Glutamatergic neuron (in vitro differentiated cells): ENCODE measurements around the gene FXYD2. TPM values are rescaled to one million over a fixed set of nuclear protein-coding genes. Genes with fewer than 3 reads are reported as not detected.

Source experiments
- DNase-seq: peaks from one replicate; pipeline ENCODE4 v3.0.0; 2022
- H3K27ac Mint-ChIP-seq: one replicate; pipeline ENCODE4 v1.8.0; 2020; ENCODE audit warnings: mild to moderate bottlenecking, mixed read lengths, inconsistent platforms; ENCODE audit not compliant: unreplicated experiment
- H3K27me3 Mint-ChIP-seq: one replicate; pipeline ENCODE4 v1.8.0; 2020; ENCODE audit warnings: mild to moderate bottlenecking, moderate library complexity, mixed read lengths, inconsistent platforms; ENCODE audit not compliant: unreplicated experiment
- H3K36me3 Mint-ChIP-seq: one replicate; pipeline ENCODE4 v1.8.0; 2020; ENCODE audit warnings: mild to moderate bottlenecking, mixed read lengths, inconsistent platforms; ENCODE audit not compliant: unreplicated experiment
- H3K4me1 Mint-ChIP-seq: one replicate; pipeline ENCODE4 v1.8.0; 2020; ENCODE audit warnings: mild to moderate bottlenecking, low read depth, mixed read lengths, inconsistent platforms; ENCODE audit not compliant: unreplicated experiment
- H3K4me3 Mint-ChIP-seq: one replicate; pipeline ENCODE4 v1.8.0; 2020; ENCODE audit warnings: mild to moderate bottlenecking, mixed read lengths, inconsistent platforms; ENCODE audit not compliant: unreplicated experiment
- H3K9me3 Mint-ChIP-seq: one replicate; pipeline ENCODE4 v1.8.0; 2020; ENCODE audit warnings: mild to moderate bottlenecking, moderate library complexity, mixed read lengths, inconsistent platforms; ENCODE audit not compliant: unreplicated experiment
- CTCF ChIP-seq: fragments of 200-600 bp; sonication (generic); IDR thresholded peaks from one replicate; pipeline ENCODE4 v1.5.0; 2021; ENCODE audit not compliant: partially characterized antibody, unreplicated experiment
- total RNA-seq: library from RNA; stranded (reverse); fragmentation: NEBNext Ultra II Directional; extraction: Animal tissue kit (Norgen Biotek cat#: 25700); gene quantifications from one replicate; pipeline ENCODE4 v1.2.1, GENCODE V29; 2021; ENCODE audit not compliant: unreplicated experiment

Gene FXYD2
- total RNA-seq, 1 donor from 2014 or later, result 0.44 TPM

- Mint-ChIP-seq H3K4me3 (no peak overlapping the region), H3K4me1 (peaks cover 31% of the 10 kb centered on the region), H3K9me3 (peaks cover 3% of the 10 kb centered on the region), H3K27me3 (peaks cover 23% of the 10 kb centered on the region), H3K36me3 (no peaks in the 10 kb centered on the region), H3K27ac (no peak overlapping the region)
- DNase-seq, result no peak
- TF ChIP-seq CTCF, result no peak
Observed at GRCh38 chr11:117792992-117793391, 31.6 kb downstream of the FXYD2 start.

- no peak for TF ChIP-seq CTCF
- Mint-ChIP-seq H3K27ac (no peak overlapping the region), H3K4me1 (peaks cover 28% of the 10 kb centered on the region), H3K36me3 (no peaks in the 10 kb centered on the region), H3K27me3 (peaks cover 18% of the 10 kb centered on the region), H3K4me3 (no peak overlapping the region), H3K9me3 (peaks cover 3% of the 10 kb centered on the region)
- no peak for DNase-seq
Observed at GRCh38 chr11:117792241-117792640, 32.3 kb downstream of the FXYD2 start.

GRCh38 chr11:117790279-117790678 lies 34.3 kb downstream of the FXYD2 start:
- peaks cover 16% of the 10 kb centered on the region for H3K27me3 Mint-ChIP-seq
- H3K9me3 Mint-ChIP-seq, result peaks cover 3% of the 10 kb centered on the region
- TF ChIP-seq CTCF, result no peak
- peaks cover 32% of the 10 kb centered on the region for H3K4me1 Mint-ChIP-seq
- DNase-seq, result no peak
- H3K36me3 Mint-ChIP-seq, result no peaks in the 10 kb centered on the region
- H3K4me3 Mint-ChIP-seq, result no peak overlapping the region
- no peak overlapping the region for H3K27ac Mint-ChIP-seq

- Mint-ChIP-seq H3K36me3 (no peaks in the 10 kb centered on the region), H3K4me1 (peaks cover 26% of the 10 kb centered on the region), H3K27ac (no peak overlapping the region), H3K9me3 (peaks cover 3% of the 10 kb centered on the region), H3K27me3 (peaks cover 15% of the 10 kb centered on the region), H3K4me3 (no peak overlapping the region)
- DNase-seq, result no peak
- no peak for TF ChIP-seq CTCF
Observed at GRCh38 chr11:117789241-117789640, 35.3 kb downstream of the FXYD2 start.

GRCh38 chr11:117786135-117786870 lies 38.2 kb downstream of the FXYD2 start:
- no peak for TF ChIP-seq CTCF
- peaks cover 23% of the 10 kb centered on the region for H3K4me1 Mint-ChIP-seq
- H3K27ac Mint-ChIP-seq, result no peak overlapping the region
- no peaks in the 10 kb centered on the region for H3K36me3 Mint-ChIP-seq
- H3K27me3 Mint-ChIP-seq, result peaks cover 7% of the 10 kb centered on the region
- DNase-seq, result no peak
- peaks cover 3% of the 10 kb centered on the region for H3K9me3 Mint-ChIP-seq
- H3K4me3 Mint-ChIP-seq, result no peak overlapping the region
